ENCODE results near the gene ZNRF1. TPM values are rescaled to one million over a fixed set of nuclear protein-coding genes. Genes with fewer than 3 reads are reported as not detected.

The ZNRF1 gene
- total RNA-seq, 1 experiment from 2014 or later, result 52.3 TPM

DNA sequence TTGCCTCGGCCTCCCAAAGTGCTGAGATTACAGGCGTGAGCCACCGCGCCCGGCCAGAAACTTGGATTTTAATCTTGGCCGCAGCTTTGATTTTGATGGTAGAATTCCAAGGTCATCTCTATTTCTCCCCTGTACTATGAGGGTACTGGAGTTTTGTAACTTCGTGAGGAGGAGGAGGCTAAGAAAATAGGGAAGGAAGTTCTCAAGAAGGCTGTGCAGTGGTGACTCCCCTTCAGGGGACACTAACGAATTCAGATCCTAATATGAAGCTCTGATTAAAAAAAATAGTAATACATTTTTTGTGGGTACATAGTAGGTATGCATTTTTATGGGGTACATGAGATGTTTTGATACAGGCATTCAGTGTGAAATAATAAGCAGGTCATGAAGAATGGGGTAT is 61.9 kb downstream of the ZNRF1 start:
- BruUV-seq (replicated peaks), result no TSS peak

DNA sequence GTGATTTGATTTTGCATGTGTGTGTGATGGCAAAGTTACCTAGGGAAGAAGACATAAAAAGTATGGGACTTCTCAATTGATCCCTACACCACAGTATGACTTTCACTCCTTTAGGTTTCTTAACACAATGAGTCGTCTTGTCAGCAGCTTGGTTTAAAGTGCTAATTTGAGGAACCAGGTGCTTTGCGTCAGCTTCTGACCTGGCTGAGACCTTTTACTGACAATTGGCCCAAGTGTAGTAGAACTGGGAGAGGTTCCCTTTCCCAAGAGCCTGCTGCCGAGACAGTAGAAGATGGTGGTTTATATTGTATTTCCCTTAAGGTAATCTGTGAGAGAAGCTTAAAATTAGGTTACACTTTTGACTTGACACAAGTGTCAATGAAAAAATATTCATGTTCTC is 62.8 kb downstream of the ZNRF1 start:
- Histone ChIP-seq H3K27me3 (ENCODE audit: control insufficient read depth, insufficient read depth, low read length) (no peaks in the 10 kb centered on the region), H3K27ac (ENCODE audit: low read length) (peak overlapping the region; percentile 65), H3K4me3 (ENCODE audit: low read depth in 2 of 2, low read length in 2 of 2) (no peak overlapping the region), H3K36me3 (ENCODE audit: control insufficient read depth, insufficient read depth, low read length) (no peaks in the 10 kb centered on the region), H3K4me1 (ENCODE audit: control insufficient read depth, insufficient read depth, low read length) (peaks cover 31% of the 10 kb centered on the region), H3K9me3 (ENCODE audit: control insufficient read depth, insufficient read depth, low read depth, low read length) (no peaks in the 10 kb centered on the region)
- in situ Hi-C loops (cut with HindIII; ENCODE audit: low pct_unique_long_range_greater_than_20kb, low sequenced_read_pairs) (no loop called here), intact Hi-C loops (cut with micrococcal nuclease; ENCODE audit: unreplicated experiment) (no loop called here)
- no peak for ATAC-seq
- POLR2A ChIA-PET, result no interaction called here
- BruUV-seq (replicated peaks), result no TSS peak
- TF ChIP-seq SIN3A (IDR thresholded peaks at IDR 0.05; ENCODE audit: borderline replicate concordance, insufficient read depth, low read depth, low read length) (no peak), TCF7L2 (IDR thresholded peaks at IDR 0.05; ENCODE audit: low read depth, low read length) (no peak), POLR2AphosphoS5 (IDR thresholded peaks at IDR 0.05; ENCODE audit: low read depth, low read length) (no peak)
- TF ChIP-seq, protein P1, sequence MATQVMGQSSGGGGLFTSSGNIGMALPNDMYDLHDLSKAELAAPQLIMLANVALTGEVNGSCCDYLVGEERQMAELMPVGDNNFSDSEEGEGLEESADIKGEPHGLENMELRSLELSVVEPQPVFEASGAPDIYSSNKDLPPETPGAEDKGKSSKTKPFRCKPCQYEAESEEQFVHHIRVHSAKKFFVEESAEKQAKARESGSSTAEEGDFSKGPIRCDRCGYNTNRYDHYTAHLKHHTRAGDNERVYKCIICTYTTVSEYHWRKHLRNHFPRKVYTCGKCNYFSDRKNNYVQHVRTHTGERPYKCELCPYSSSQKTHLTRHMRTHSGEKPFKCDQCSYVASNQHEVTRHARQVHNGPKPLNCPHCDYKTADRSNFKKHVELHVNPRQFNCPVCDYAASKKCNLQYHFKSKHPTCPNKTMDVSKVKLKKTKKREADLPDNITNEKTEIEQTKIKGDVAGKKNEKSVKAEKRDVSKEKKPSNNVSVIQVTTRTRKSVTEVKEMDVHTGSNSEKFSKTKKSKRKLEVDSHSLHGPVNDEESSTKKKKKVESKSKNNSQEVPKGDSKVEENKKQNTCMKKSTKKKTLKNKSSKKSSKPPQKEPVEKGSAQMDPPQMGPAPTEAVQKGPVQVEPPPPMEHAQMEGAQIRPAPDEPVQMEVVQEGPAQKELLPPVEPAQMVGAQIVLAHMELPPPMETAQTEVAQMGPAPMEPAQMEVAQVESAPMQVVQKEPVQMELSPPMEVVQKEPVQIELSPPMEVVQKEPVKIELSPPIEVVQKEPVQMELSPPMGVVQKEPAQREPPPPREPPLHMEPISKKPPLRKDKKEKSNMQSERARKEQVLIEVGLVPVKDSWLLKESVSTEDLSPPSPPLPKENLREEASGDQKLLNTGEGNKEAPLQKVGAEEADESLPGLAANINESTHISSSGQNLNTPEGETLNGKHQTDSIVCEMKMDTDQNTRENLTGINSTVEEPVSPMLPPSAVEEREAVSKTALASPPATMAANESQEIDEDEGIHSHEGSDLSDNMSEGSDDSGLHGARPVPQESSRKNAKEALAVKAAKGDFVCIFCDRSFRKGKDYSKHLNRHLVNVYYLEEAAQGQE (IDR thresholded peaks at IDR 0.05; ENCODE audit: insufficient read depth in 1 of 2, low read depth in 2 of 2, low read length in 1 of 2), result no peak
- TF ChIP-seq, protein P2, sequence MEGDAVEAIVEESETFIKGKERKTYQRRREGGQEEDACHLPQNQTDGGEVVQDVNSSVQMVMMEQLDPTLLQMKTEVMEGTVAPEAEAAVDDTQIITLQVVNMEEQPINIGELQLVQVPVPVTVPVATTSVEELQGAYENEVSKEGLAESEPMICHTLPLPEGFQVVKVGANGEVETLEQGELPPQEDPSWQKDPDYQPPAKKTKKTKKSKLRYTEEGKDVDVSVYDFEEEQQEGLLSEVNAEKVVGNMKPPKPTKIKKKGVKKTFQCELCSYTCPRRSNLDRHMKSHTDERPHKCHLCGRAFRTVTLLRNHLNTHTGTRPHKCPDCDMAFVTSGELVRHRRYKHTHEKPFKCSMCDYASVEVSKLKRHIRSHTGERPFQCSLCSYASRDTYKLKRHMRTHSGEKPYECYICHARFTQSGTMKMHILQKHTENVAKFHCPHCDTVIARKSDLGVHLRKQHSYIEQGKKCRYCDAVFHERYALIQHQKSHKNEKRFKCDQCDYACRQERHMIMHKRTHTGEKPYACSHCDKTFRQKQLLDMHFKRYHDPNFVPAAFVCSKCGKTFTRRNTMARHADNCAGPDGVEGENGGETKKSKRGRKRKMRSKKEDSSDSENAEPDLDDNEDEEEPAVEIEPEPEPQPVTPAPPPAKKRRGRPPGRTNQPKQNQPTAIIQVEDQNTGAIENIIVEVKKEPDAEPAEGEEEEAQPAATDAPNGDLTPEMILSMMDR (IDR thresholded peaks at IDR 0.05), result no peak
- no peak for DNase-seq (ENCODE audit: low read depth, low spot score)
- CTCF ChIA-PET, result interaction anchor here (1.0 kb wide), 1 partner anchor 50 kb away, joined by 4 read pairs; no protein-coding TSS in a partner anchor

More for the DNA sequence above, 61.9 kb downstream of the ZNRF1 start:
- TF ChIP-seq, protein P2 (IDR thresholded peaks at IDR 0.05), result no peak
- TF ChIP-seq POLR2AphosphoS5 (IDR thresholded peaks at IDR 0.05; ENCODE audit: low read depth, low read length) (no peak), TCF7L2 (IDR thresholded peaks at IDR 0.05; ENCODE audit: low read depth, low read length) (no peak), SIN3A (IDR thresholded peaks at IDR 0.05; ENCODE audit: borderline replicate concordance, insufficient read depth, low read depth, low read length) (no peak)
- TF ChIP-seq, protein P1 (IDR thresholded peaks at IDR 0.05; ENCODE audit: insufficient read depth in 1 of 2, low read depth in 2 of 2, low read length in 1 of 2), result no peak
- ChIA-PET POLR2A (no interaction called here), CTCF (no interaction called here)
- Histone ChIP-seq H3K36me3 (ENCODE audit: control insufficient read depth, insufficient read depth, low read length) (no peaks in the 10 kb centered on the region), H3K27me3 (ENCODE audit: control insufficient read depth, insufficient read depth, low read length) (no peaks in the 10 kb centered on the region), H3K9me3 (ENCODE audit: control insufficient read depth, insufficient read depth, low read depth, low read length) (no peaks in the 10 kb centered on the region), H3K4me3 (ENCODE audit: low read depth in 2 of 2, low read length in 2 of 2) (no peak overlapping the region), H3K4me1 (ENCODE audit: control insufficient read depth, insufficient read depth, low read length) (peaks cover 29% of the 10 kb centered on the region), H3K27ac (ENCODE audit: low read length) (no peak overlapping the region)
- in situ Hi-C loops (cut with HindIII; ENCODE audit: low pct_unique_long_range_greater_than_20kb, low sequenced_read_pairs), result no loop called here
- ATAC-seq, result no peak
- intact Hi-C loops (cut with micrococcal nuclease; ENCODE audit: unreplicated experiment), result no loop called here
- no peak for DNase-seq (ENCODE audit: low read depth, low spot score)
